HG02852 (cell line): ENCODE data around the gene KRT7.
"Not testable (repeated sequence)": the region's sequence is repeated elsewhere in the genome, so short reads cannot be mapped to it uniquely, and the experiment has no call there.

Experiments
- ATAC-seq: cut with Tn5 transposase; IDR thresholded peaks from one replicate; pipeline ENCODE4 v1.9.1; 2021; ENCODE audit warnings: mild to moderate bottlenecking, moderate library complexity; ENCODE audit not compliant: unreplicated experiment

The KRT7 gene

DNA sequence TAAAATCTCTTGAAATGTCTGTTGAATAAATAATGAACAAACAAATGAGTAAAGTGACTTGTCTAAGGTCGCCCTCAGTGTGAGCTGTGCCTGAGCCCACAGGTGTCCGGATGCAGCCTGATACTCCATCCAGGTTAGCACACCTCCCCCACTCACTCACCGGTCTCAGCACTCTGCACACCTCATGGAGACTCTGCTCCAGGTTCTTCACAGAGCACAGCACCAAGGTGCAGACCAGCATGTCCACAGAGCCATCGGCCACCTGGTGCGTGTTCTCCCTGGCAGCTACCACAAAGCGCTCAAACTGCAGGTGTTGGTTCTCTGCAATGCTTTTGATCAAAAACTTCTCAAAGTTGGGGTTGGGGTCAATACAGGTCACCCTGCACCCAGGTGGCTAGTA, 4.1 kb upstream of the KRT7 start:
- ATAC-seq = no peak

- no peak for ATAC-seq
Measured at GRCh38 chr12:52229836-52230343, 3.2 kb upstream of the KRT7 start.

DNA sequence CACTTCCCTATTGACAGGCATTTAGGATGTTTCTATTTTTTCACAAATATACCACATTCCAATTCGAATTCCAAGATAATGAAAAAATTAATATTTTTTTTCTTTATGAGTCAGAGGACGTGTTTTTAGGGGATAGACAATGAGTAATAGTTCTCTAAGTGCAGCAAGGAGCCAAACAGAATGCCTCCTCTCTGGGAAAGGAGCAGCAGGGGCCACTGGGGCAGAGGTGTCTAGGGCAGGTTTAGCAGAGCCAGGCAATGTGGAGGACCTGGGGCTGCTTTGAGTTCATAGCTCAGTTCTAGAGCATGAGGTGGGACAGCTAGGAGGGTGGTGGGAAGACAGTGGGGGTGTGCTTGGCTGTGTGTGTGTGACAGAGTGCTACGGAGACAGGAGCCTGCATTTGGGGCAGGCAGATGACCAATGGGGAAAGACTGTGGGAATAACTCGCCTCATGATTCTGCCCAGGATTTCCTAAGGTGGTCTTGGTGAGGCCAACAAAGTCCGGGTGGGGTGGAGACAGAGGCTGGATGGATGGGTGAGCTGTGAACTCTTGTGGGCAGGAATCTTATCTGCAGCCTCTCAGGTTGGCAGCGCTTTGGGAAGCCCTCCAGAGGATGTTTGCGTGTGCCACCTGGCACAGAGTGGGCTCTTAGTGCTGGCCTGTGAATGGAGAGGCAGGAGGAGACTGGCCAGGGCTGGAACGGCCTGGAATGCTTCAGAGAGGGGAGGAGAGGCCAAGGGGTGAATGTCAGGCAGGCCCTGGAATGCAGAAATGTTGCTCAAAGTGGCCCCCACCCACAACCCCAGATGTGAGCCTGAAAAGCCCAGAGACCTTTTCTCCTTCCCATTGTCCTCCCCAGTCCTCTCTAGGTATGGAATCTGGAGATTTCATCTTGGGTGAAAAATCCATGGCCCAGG, 2.4 kb upstream of the KRT7 start:
- ATAC-seq = no peak

GRCh38 chr12:52231305-52232202, 1.5 kb upstream of the KRT7 start:
- no peak for ATAC-seq

DNA sequence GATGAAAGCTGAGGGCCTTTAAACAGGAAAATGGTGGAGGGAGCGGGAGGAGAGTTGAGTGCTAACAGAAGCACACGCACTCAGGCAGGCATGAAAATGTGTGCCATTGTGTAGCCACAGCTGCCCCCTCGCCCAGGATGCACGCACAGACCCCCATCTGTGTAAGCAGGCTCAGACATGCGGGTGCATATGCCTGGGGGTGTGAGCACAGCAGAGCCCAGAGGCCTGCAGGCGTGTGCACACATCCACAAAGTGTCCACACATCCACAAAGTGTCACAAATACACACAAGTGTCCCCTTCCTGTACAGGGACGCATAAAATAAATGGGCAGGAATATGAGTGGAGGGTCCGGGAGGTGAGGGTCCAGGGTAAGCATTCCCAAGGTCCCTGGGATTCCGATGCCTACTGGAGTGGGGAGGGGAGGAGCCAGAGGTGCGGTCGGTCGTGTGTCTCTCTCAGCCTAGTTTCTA, 805 bp upstream of the KRT7 start:
- ATAC-seq = no peak

DNA sequence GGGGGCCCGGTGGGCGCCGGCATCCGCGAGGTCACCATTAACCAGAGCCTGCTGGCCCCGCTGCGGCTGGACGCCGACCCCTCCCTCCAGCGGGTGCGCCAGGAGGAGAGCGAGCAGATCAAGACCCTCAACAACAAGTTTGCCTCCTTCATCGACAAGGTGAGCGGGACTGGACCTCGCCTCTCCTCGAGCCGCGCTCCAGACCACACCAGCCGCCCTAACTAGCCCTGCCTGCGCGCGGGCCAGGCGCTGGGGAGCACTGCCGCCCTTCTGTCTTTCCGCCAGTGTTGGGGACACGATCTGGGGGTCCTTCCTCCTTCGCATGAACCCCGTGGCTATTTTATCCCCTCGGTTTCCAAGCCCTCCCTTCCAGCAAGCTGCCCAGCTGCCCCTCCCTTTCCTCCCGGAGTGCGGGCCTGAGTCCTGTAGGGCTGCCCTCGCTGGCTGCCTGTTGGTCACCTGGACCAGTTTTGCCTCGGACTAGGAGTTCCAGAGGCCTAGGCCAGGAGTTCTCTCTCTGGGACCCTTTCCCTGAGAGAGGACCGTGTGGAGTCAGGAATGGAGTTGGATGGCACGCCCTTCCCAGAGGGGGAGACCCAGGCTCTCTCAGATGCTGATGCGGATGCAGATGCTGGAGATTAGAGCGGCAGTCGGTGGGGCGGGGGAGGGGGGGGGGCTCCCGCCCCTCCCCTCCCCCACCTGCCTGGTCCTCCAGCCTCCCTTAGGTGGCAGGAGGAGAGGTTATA, 592 bp downstream of the KRT7 start:
- no peak for ATAC-seq

GRCh38 chr12:52234223-52234810, 1.3 kb downstream of the KRT7 start:
- ATAC-seq = no peak

GRCh38 chr12:52235001-52235764, 2.1 kb downstream of the KRT7 start:
- no peak for ATAC-seq

- ATAC-seq = no peak
Measured at GRCh38 chr12:52235822-52236361, 2.8 kb downstream of the KRT7 start.

- ATAC-seq = no peak
Measured at GRCh38 chr12:52236386-52237050, 3.5 kb downstream of the KRT7 start.

GRCh38 chr12:52238207-52238840, 5.3 kb downstream of the KRT7 start:
- ATAC-seq = no peak

GRCh38 chr12:52238916-52239646, 6.0 kb downstream of the KRT7 start:
- ATAC-seq = no peak

- ATAC-seq = no peak
Measured at GRCh38 chr12:52239767-52240166, 6.7 kb downstream of the KRT7 start.

DNA sequence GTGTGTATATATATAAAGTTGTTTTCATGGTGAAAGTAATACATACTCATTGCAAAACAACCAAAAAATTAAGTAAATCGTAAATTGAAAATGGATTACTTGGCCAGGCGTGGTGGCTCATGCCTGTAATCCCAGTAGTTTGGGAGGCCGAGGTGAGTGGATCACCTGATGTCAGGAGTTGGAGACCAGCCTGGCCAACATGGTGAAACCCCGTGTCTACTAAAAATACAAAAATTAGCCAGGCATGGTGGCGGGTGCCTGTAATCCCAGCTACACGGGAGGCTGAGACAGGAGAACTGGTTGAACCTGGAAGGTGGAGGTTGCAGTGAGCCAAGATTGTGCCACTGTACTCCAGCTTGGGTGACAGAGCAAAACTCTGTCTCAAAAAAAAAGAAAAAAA, 7.2 kb downstream of the KRT7 start:
- not testable (repeated sequence) for ATAC-seq

GRCh38 chr12:52241205-52241842, 8.3 kb downstream of the KRT7 start:
- ATAC-seq = no peak

GRCh38 chr12:52242442-52243258, 9.6 kb downstream of the KRT7 start:
- ATAC-seq = no peak
